PFSK-1 (cell line): ENCODE data around the gene GPR6.

Experiments
- FOXP2 ChIP-seq: optimal IDR thresholded peaks from 2 replicates; pipeline ENCODE3; 2011; ENCODE audit warnings: borderline replicate concordance, control low read depth, inconsistent platforms; ENCODE audit not compliant: insufficient read depth; ENCODE audit errors: extremely low read length, extremely low read depth
- POLR2AphosphoS5 ChIP-seq: IDR thresholded peaks from 2 replicates; pipeline ENCODE4 v1.6.1; 2012; ENCODE audit warnings: low read depth, mild to moderate bottlenecking, control low read depth, low read length, moderate library complexity
- REST ChIP-seq, 2 experiments: IDR thresholded peaks; 2 replicates each; pipeline versions ENCODE4 v1.6.1 to v1.8.0; 2011 to 2012; ENCODE audit warnings: low read depth in 2 of 2, low read length in 2 of 2, control low read depth in 1 of 2, inconsistent platforms in 1 of 2, mild to moderate bottlenecking in 1 of 2, moderate library complexity in 1 of 2; ENCODE audit not compliant: insufficient read depth in 1 of 2
- SIN3A ChIP-seq: IDR thresholded peaks from 2 replicates; pipeline ENCODE4 v1.6.1; 2012; ENCODE audit warnings: mild to moderate bottlenecking, low read length, moderate library complexity, borderline replicate concordance; ENCODE audit not compliant: insufficient read depth
- TAF1 ChIP-seq: IDR thresholded peaks from 2 replicates; pipeline ENCODE4 v1.6.1; 2012; ENCODE audit warnings: low read length, control low read depth, borderline replicate concordance; ENCODE audit not compliant: insufficient read depth

DNA sequence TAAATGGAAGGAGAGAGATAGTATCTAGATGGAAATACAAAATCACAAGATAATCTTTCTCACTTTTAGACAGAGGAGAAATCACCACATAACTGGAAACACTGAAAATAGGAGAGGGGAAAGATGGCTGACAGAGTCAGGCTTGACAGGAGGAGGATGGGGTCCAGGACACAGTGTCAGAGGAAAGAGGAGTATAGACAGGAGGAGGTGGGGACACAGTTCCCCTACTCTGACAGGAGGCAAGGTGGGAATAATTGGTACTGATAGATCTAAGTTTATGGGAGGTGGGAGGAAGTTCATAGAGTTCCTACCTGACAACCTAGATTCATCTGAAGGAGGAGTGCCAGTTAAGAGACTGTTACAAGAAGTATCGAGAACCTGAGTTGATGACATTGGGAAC lies 9.1 kb downstream of the GPR6 start:
- TF ChIP-seq POLR2AphosphoS5 (no peak), TAF1 (no peak), SIN3A (no peak), REST (IDR thresholded peaks at IDR 0.05; ENCODE audit: insufficient read depth in 1 of 2, low read depth in 2 of 2, low read length in 2 of 2) (no peak), FOXP2 (no peak)
